HG03045 (cell line): ENCODE measurements around the gene SH2B2.

Source experiments
- ATAC-seq: cut with Tn5 transposase; IDR thresholded peaks from one replicate; pipeline ENCODE4 v1.9.1; 2021; ENCODE audit warnings: mild to moderate bottlenecking, moderate library complexity; ENCODE audit not compliant: unreplicated experiment

SH2B2 gene

DNA sequence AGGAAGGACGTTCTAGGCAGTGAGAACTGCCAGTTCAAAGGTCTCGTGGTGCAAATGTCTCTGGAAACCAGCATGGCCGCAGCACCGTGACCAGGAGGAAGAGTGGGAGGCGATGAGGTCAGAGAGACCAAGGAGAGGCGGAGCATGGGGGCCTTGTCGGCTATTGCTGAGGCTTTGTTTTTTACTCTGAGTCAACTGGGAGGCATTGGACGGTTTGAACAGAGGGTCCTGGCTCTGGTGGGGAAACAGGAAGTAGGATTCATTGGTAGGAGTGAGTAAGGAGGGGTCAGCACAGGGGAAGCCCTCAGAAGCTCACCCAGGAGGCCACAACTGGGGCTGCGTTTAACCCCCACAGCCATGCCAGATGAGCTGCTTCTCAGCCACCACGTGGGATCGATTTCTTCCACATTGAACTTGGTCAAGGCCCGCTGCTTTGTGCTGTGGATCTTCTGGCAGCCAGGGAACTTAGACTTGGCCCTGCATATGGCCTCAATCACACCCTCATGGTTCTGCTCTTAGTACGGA lies 22.2 kb upstream of the SH2B2 start:
- no peak for ATAC-seq

DNA sequence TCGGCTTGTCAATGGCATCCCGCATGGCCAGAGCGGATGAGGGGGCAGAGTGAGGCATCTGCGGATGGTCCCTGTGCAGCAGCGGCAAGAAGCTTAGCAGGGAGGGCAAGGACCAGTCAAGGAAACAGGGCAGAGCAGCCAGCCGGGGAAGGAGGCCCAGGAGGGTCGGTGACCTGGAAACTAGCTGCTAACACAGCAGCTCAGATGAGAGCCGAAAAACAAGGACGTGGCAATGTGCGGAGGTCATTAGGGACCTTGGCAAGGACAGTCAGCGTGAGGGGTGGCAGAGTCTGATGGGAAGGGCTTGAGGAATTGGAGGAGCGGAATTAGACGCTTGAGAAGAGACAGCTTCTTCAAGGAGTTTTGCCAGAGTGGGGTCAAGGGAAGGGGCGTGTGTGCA lies 20.1 kb upstream of the SH2B2 start:
- ATAC-seq: no peak

DNA sequence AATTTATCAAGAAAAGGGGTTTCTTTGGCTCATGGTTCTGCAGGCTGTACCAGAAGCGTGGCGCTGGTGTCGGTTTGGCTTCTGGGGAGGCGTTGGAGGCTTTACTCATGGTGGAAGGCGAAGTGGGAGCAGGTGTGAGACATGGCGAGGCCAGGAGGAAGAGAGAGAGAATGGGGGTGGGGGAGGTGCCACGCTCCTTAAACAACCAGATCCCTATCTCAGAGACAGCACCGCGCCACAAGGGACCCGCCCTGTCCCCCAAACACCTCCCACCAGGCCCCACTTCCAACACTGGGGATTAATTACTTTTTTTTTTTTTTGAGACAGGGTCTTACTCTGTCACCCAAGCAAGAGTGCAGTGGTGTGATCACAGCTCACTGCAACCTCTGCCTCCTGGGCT lies 18.0 kb upstream of the SH2B2 start:
- no peak for ATAC-seq

DNA sequence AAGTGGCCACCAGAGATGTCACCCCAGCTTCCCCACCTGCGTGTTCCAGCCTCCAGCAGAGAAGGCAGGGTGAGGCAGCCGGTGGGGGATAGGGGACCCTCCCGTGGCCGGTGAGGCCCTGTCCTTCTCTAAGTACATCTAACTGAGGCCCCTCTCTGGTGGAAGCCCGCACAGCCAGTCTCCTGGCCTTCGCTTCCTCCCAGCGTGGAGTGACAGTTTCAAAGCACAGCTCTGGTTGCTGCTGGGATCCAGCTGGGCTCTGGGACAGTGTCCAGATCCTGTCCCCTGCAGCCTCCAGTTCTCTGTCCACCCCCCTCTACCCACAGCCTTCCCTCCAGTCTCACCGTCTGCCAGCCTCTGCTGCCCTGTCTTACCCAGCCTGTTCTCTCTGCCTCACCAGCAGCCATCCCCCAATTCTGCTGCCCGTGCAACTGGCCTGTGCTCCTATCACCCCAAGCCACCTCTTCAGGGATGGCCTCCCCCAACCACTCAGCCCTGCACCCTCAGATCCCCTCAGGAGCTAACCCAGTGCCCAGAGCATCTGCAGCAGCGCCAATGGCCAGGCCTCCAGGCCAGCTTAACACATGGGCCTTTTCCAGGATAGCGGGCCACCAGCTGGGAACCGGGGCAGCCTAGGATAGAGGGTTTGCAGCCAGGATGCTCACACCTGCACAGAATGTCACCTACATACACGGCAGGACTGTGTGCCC lies 16.3 kb upstream of the SH2B2 start:
- ATAC-seq: no peak

GRCh38 chr7:102271158-102271798 lies 15.4 kb upstream of the SH2B2 start:
- ATAC-seq: no peak

- ATAC-seq: peak; percentile 59
Measured at GRCh38 chr7:102272075-102272916, 14.4 kb upstream of the SH2B2 start.

GRCh38 chr7:102272917-102273748 lies 13.5 kb upstream of the SH2B2 start:
- ATAC-seq: no peak

DNA sequence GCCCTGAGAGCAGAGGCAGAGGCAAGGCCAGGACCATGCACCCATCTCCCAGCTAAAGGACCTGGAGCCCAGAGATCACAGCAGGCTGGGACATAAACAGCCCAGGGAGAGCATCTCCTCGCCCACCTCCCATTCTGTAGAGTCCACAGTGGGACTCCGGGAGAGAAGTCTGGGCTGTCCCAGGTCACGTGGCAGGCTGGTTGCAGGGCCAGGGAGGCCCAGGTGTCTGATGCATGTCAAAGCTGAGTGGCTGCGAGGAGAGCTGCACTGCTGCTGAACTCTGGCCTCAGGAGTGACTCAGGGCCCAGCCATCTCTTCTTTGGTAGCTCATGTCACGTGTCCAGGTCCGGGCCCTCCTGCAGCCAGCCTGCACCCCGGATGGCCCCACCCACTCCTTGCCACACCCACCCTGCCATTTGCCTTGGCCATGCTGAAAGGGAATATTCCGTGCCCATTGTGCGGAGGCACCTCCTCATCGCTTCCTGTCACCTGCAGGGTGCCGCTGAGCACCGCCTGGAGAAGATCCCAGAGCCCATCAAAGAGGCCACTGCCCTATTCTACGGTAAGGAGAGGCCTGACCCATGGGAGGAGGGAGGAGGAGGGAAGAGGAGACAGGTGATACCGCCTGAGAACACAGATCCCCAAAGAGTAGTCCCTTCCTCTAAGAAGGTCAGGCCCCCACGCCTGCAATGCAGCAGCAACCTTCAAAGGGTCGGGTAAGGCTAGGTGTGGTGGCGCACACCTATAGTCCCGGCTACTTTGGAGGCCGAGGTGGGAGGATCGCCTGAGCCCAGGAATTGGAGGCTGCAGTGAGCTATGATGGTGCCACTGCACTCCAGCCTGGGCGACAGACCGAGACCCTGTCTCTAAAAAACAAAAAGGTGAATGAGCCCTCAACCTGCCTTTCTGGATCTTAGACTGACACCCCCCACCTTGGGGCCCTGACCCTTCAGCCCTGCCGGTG lies 12.6 kb upstream of the SH2B2 start:
- no peak for ATAC-seq

DNA sequence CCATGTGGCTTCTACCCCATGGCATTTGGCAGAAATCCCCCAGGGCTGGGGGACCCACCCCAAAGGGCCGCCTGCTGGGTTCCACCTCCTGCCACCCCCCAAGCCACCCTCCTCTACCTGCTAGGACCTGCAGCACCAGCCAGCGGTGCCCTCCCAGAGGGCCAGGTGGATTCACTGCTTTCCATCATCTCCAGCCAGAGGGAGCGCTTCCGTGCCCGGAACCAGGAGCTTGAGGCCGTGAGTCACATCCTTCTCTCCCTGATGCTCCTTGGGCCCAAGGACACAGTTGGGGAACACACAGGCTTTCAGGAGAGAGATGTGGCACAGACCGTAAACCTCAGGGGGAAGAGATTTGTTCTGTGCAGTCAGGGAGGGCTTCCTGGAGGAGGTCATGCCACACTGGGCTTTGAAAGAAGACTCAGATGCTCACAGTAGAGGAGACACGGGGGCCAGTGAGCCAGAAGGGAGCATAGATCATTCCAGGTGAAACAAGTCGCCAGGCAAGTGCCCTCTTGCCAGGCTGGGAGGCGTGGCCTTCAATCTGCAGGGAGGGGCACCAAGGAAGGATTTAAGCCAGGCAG lies 11.5 kb upstream of the SH2B2 start:
- ATAC-seq: no peak

DNA sequence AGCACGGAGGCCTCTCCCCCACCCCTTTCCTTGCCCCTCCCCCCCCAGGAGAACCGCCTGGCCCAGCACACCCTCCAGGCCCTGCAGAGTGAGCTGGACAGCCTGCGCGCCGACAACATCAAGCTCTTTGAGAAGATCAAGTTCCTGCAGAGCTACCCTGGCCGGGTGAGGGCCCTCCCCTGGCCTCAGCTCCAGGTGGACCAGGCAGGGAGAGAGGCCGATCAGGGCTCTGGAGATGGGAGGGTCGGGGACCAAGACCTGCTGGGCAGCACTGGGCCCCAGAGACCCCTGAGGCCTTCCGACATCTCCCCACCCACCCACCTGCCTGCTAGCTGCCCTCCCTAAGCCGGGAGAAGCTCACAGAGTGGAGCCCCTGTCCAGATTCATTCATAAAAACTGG lies 8.8 kb upstream of the SH2B2 start:
- ATAC-seq: no peak

GRCh38 chr7:102279537-102280400 lies 6.9 kb upstream of the SH2B2 start:
- ATAC-seq: peak; percentile 68

DNA sequence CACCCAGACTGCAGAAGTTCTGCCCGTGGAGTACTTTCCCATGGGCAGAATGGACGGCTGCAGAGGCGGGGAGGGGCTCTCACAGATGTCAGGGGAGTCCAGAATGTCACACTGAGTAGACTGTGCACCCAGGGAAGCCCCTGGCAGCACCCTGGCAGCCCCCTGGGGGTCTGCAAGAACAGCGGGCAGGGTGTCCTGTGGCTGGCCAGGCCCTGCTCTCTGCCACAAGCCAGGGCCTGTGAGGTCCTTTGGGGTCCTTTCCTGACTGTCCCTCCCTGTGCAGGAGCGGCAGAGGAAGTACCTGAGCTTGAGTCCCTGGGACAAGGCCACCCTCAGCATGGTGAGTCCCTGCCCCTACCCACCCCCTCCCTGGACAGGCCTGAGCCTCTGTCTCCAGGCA lies 6.1 kb upstream of the SH2B2 start:
- ATAC-seq: no peak

DNA sequence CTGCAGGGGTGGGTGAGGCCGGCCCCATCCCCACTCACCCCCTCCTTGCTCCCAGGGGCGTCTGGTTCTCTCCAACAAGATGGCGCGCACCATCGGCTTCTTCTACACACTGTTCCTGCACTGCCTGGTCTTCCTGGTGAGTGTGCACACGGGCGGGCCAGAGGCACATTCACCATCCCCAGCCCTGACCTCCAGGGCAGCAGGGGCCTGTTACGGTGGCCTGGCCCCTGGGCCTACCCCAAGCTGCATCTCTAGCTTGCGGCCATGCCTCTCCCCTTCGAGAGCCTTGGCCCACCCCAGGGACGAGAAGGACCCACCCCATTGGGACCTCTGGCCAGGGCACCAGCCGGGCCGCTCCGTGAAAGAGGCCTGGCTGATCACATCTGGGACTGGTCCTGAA lies 4.9 kb upstream of the SH2B2 start:
- ATAC-seq: no peak

GRCh38 chr7:102282465-102283362 lies 4.0 kb upstream of the SH2B2 start:
- no peak for ATAC-seq

DNA sequence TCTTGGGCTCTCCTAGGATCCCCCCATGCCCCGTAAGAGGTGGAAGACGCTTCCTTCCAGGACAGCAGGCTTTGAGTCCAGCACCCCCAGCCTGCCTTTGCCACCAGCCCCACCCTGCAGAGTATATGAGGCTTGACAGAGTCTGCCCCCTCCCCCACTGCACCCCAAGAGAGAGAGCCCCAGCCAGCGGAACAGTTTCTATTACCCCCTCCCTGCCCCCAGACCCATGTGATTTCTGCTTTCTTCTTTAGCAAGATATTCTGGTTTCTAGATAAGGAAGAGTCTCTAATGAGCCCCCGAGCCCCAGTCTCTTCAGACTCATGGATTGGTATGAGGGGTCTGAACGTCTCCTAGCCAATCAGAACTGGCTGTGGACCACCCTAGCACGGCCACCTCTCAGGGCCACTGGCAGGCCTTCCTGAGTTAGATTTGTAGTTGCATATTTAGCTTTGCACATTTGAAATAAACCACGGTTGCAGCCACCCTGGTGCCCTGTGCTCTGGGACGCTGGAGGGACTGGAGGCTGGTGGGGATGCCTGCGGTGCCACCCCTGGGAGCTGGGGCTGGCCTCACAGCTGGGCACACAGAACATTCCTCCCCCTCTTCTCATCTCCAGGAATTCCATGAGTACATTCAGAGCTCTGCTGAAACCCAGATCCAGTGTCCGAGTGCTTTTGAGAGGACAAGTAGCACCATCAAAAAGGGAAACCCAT lies 3.0 kb upstream of the SH2B2 start:
- no peak for ATAC-seq

- no peak for ATAC-seq
Measured at GRCh38 chr7:102284399-102284798, 2.3 kb upstream of the SH2B2 start.
